Mesendoderm (in vitro differentiated cells): ENCODE measurements around the gene RFX1.
"Not testable (repeated sequence)": the region's sequence is repeated elsewhere in the genome, so short reads cannot be mapped to it uniquely, and the experiment has no call there.

Source experiments
- DNase-seq: peaks from one replicate; pipeline ENCODE4 v3.0.0; 2013
- H2AK5ac ChIP-seq: 2 replicates; pipeline ENCODE4 v1.6.1; 2013; ENCODE audit warnings: low read length, inconsistent platforms
- H2BK120ac ChIP-seq: 2 replicates; pipeline ENCODE4 v1.6.1; 2013; ENCODE audit warnings: low read depth, mild to moderate bottlenecking, low read length, moderate library complexity, mixed read lengths
- H2BK15ac ChIP-seq: replicated peaks from 2 replicates; pipeline ENCODE4 v1.6.1; 2013; ENCODE audit warnings: low read depth, mild to moderate bottlenecking, moderate library complexity
- H2BK5ac ChIP-seq: 2 replicates; pipeline ENCODE4 v1.6.1; 2013; ENCODE audit warnings: low read length, inconsistent platforms
- H3K18ac ChIP-seq: 2 replicates; pipeline ENCODE4 v1.6.1; 2013; ENCODE audit warnings: mild to moderate bottlenecking, low read length, mixed read lengths
- H3K23ac ChIP-seq: one replicate; pipeline ENCODE4 v1.6.1; 2013; ENCODE audit warnings: low read length
- H3K27ac ChIP-seq: 2 replicates; pipeline ENCODE4 v1.5.1; 2013; ENCODE audit warnings: low read depth, mild to moderate bottlenecking, inconsistent platforms, low read length, moderate library complexity
- H3K27me3 ChIP-seq: 2 replicates; pipeline ENCODE4 v1.6.1; 2013; ENCODE audit warnings: low read length, control low read depth, mild to moderate bottlenecking, inconsistent platforms; ENCODE audit not compliant: insufficient read depth, poor library complexity
- H3K36me3 ChIP-seq: 2 replicates; pipeline ENCODE4 v1.6.1; 2013; ENCODE audit warnings: low read length, inconsistent platforms; ENCODE audit not compliant: control insufficient read depth, insufficient read depth
- H3K4ac ChIP-seq: one replicate; pipeline ENCODE4 v1.6.1; 2013; ENCODE audit warnings: low read depth, mild to moderate bottlenecking, low read length, moderate library complexity
- H3K4me1 ChIP-seq: 2 replicates; pipeline ENCODE4 v1.6.1; 2013; ENCODE audit warnings: low read depth, low read length, inconsistent platforms; ENCODE audit not compliant: control insufficient read depth
- H3K4me2 ChIP-seq: 2 replicates; pipeline ENCODE4 v1.6.1; 2013; ENCODE audit warnings: low read length
- H3K4me3 ChIP-seq: 2 replicates; pipeline ENCODE4 v1.5.1; 2013; ENCODE audit warnings: mild to moderate bottlenecking, low read length
- H3K56ac ChIP-seq: one replicate; pipeline ENCODE4 v1.6.1; 2013; ENCODE audit warnings: low read length
- H3K79me1 ChIP-seq: 2 replicates; pipeline ENCODE4 v1.6.1; 2013; ENCODE audit warnings: low read length, inconsistent platforms
- H3K79me2 ChIP-seq: 2 replicates; pipeline ENCODE4 v1.6.1; 2013; ENCODE audit warnings: mild to moderate bottlenecking, low read length; ENCODE audit not compliant: control insufficient read depth, insufficient read depth
- H3K9ac ChIP-seq: 2 replicates; pipeline ENCODE4 v1.6.1; 2013; ENCODE audit warnings: low read length, inconsistent platforms
- H4K5ac ChIP-seq: one replicate; pipeline ENCODE4 v1.6.1; 2013; ENCODE audit warnings: low read length
- H4K8ac ChIP-seq: one replicate; pipeline ENCODE4 v1.6.1; 2013; ENCODE audit warnings: low read depth, mild to moderate bottlenecking, control low read depth, low read length, moderate library complexity
- WGBS: extraction: QIAGEN DNeasy Blood & Tissue Kit; methylation state at CpG from one replicate; pipeline ENCODE4 v1.1.7; 2013; ENCODE audit warnings: low lambda C conversion rate, missing lambda C conversion rate; ENCODE audit not compliant: insufficient coverage; ENCODE audit errors: extremely low coverage; 5-methylcytosine and 5-hydroxymethylcytosine counted together

RFX1 gene

GRCh38 chr19:14052470-14052869 lies 46.4 kb upstream of the RFX1 start:
- WGBS = no CpG with 5 or more reads among the region's 6 CpGs
- no peaks in the 10 kb centered on the region for H3K79me1 ChIP-seq
- H3K23ac ChIP-seq = no peak overlapping the region
- H4K8ac ChIP-seq = no peak overlapping the region
- H3K27ac ChIP-seq = no peak overlapping the region
- no peak overlapping the region for H3K56ac ChIP-seq
- no peak overlapping the region for H3K9ac ChIP-seq
- H3K27me3 ChIP-seq = no peaks in the 10 kb centered on the region
- no peak overlapping the region for H3K4me3 ChIP-seq
- H2BK120ac ChIP-seq = no peak overlapping the region
- no peak overlapping the region for H3K4me2 ChIP-seq
- no peak overlapping the region for H3K18ac ChIP-seq
- no peak overlapping the region for H2BK15ac ChIP-seq
- H3K4ac ChIP-seq = no peak overlapping the region
- H3K36me3 ChIP-seq = no peaks in the 10 kb centered on the region
- no peak overlapping the region for H2AK5ac ChIP-seq
- no peaks in the 10 kb centered on the region for H3K79me2 ChIP-seq
- no peak for DNase-seq
- H3K4me1 ChIP-seq = no peaks in the 10 kb centered on the region
- H4K5ac ChIP-seq = no peak overlapping the region
- no peak overlapping the region for H2BK5ac ChIP-seq

- Histone ChIP-seq H3K27ac (no peak overlapping the region), H3K36me3 (no peaks in the 10 kb centered on the region), H3K9ac (no peak overlapping the region), H3K4me1 (no peaks in the 10 kb centered on the region), H3K4me3 (no peak overlapping the region), H3K27me3 (no peaks in the 10 kb centered on the region), H4K8ac (no peak overlapping the region), H2BK5ac (no peak overlapping the region), H3K23ac (no peak overlapping the region), H3K79me1 (no peaks in the 10 kb centered on the region), H2BK15ac (no peak overlapping the region), H2BK120ac (no peak overlapping the region), H3K4me2 (no peak overlapping the region), H3K79me2 (no peaks in the 10 kb centered on the region), H4K5ac (no peak overlapping the region), H3K56ac (no peak overlapping the region), H3K18ac (no peak overlapping the region), H3K4ac (no peak overlapping the region), H2AK5ac (no peak overlapping the region)
- DNase-seq = no peak
- whole genome bisulfite sequencing = no CpG with 5 or more reads among the region's 9 CpGs
These were observed 45.9 kb upstream of the RFX1 start for GRCh38 chr19:14051980-14052379.

GRCh38 chr19:14050961-14051360 lies 44.8 kb upstream of the RFX1 start:
- H3K79me1 ChIP-seq, H3K36me3 ChIP-seq, H3K23ac ChIP-seq, H3K4ac ChIP-seq, H2BK120ac ChIP-seq, H4K5ac ChIP-seq, H3K27me3 ChIP-seq, H3K4me2 ChIP-seq, H2AK5ac ChIP-seq, H3K4me3 ChIP-seq, H3K18ac ChIP-seq, H3K56ac ChIP-seq, H2BK5ac ChIP-seq, H2BK15ac ChIP-seq, H3K27ac ChIP-seq, H3K9ac ChIP-seq, H4K8ac ChIP-seq, H3K79me2 ChIP-seq, DNase-seq, H3K4me1 ChIP-seq: not testable (repeated sequence)
- WGBS = no CpG with 5 or more reads among the region's 11 CpGs

GRCh38 chr19:14050512-14050911 lies 44.4 kb upstream of the RFX1 start:
- Histone ChIP-seq H3K4me1 (no peaks in the 10 kb centered on the region), H3K9ac (no peak overlapping the region), H3K36me3 (no peaks in the 10 kb centered on the region), H4K8ac (no peak overlapping the region), H2BK5ac (no peak overlapping the region), H2AK5ac (no peak overlapping the region), H3K23ac (no peak overlapping the region), H3K79me2 (no peaks in the 10 kb centered on the region), H3K56ac (no peak overlapping the region), H3K27me3 (no peaks in the 10 kb centered on the region), H2BK120ac (no peak overlapping the region), H3K4me3 (no peak overlapping the region), H3K4me2 (no peak overlapping the region), H2BK15ac (no peak overlapping the region), H4K5ac (no peak overlapping the region), H3K79me1 (no peaks in the 10 kb centered on the region), H3K18ac (no peak overlapping the region), H3K4ac (no peak overlapping the region), H3K27ac (no peak overlapping the region)
- no CpG with 5 or more reads among the region's 4 CpGs for WGBS
- no peak for DNase-seq

- Histone ChIP-seq H3K27ac (no peak overlapping the region), H3K18ac (no peak overlapping the region), H4K5ac (no peak overlapping the region), H4K8ac (no peak overlapping the region), H2BK5ac (no peak overlapping the region), H3K9ac (no peak overlapping the region), H3K36me3 (no peaks in the 10 kb centered on the region), H3K4me2 (no peak overlapping the region), H3K79me2 (no peaks in the 10 kb centered on the region), H3K56ac (no peak overlapping the region), H2BK15ac (no peak overlapping the region), H3K4ac (no peak overlapping the region), H3K79me1 (no peaks in the 10 kb centered on the region), H3K27me3 (no peaks in the 10 kb centered on the region), H3K4me1 (no peaks in the 10 kb centered on the region), H2AK5ac (no peak overlapping the region), H3K4me3 (no peak overlapping the region), H2BK120ac (no peak overlapping the region), H3K23ac (no peak overlapping the region)
- peak; percentile 85 for DNase-seq
- no CpG with 5 or more reads among the region's 8 CpGs for WGBS
These were observed 42.5 kb upstream of the RFX1 start for GRCh38 chr19:14048443-14049153.

GRCh38 chr19:14047866-14048265 lies 41.7 kb upstream of the RFX1 start:
- not testable (repeated sequence) for H3K79me1 ChIP-seq, H3K36me3 ChIP-seq, DNase-seq, H3K23ac ChIP-seq, H2BK5ac ChIP-seq, H3K4ac ChIP-seq, H4K8ac ChIP-seq, H4K5ac ChIP-seq, H3K4me2 ChIP-seq, H3K4me1 ChIP-seq, H2BK15ac ChIP-seq, H3K4me3 ChIP-seq, H2AK5ac ChIP-seq, H3K9ac ChIP-seq, H3K27ac ChIP-seq, H2BK120ac ChIP-seq, H3K27me3 ChIP-seq, H3K79me2 ChIP-seq, H3K56ac ChIP-seq, H3K18ac ChIP-seq
- no CpG with 5 or more reads among the region's 10 CpGs for WGBS
